GM12864 (cell line): ENCODE measurements around the gene RASGEF1C.
"Not testable (repeated sequence)": the region's sequence is repeated elsewhere in the genome, so short reads cannot be mapped to it uniquely, and the experiment has no call there.

Experiments used
- DNase-seq: peaks from one replicate; pipeline ENCODE4 v3.0.0-alpha.2; 2011; ENCODE audit warnings: low read depth
- H3K4me3 ChIP-seq: 2 replicates; pipeline ENCODE4 v1.5.1; 2011; ENCODE audit warnings: mild to moderate bottlenecking, low read depth, low read length, control low read depth
- CTCF ChIP-seq: IDR thresholded peaks from 2 replicates; pipeline ENCODE4 v1.5.1; 2011; ENCODE audit warnings: low read depth, mild to moderate bottlenecking, moderate library complexity, low read length, control low read depth, inconsistent platforms; ENCODE audit errors: missing control alignments

RASGEF1C gene

GRCh38 chr5:180130291-180130869 is 78.6 kb downstream of the RASGEF1C start:
- no peak for TF ChIP-seq CTCF
- no peak for DNase-seq
- no peak overlapping the region for H3K4me3 ChIP-seq

GRCh38 chr5:180129291-180130190 is 79.5 kb downstream of the RASGEF1C start:
- TF ChIP-seq CTCF: no peak
- no peak for DNase-seq

GRCh38 chr5:180128671-180129261 is 80.2 kb downstream of the RASGEF1C start:
- no peak for DNase-seq
- no peak for TF ChIP-seq CTCF
- no peak overlapping the region for H3K4me3 ChIP-seq

More at GRCh38 chr5:180129291-180130190, 79.5 kb downstream of the RASGEF1C start:
- no peak overlapping the region for H3K4me3 ChIP-seq

GRCh38 chr5:180127682-180128670 is 81.0 kb downstream of the RASGEF1C start:
- H3K4me3 ChIP-seq: no peak overlapping the region
- DNase-seq: no peak
- no peak for TF ChIP-seq CTCF

GRCh38 chr5:180126716-180127681 is 82.0 kb downstream of the RASGEF1C start:
- DNase-seq: no peak
- no peak overlapping the region for H3K4me3 ChIP-seq
- TF ChIP-seq CTCF: peak; percentile 75

GRCh38 chr5:180126156-180126555 is 82.9 kb downstream of the RASGEF1C start:
- not testable (repeated sequence) for DNase-seq, H3K4me3 ChIP-seq

- not testable (repeated sequence) for H3K4me3 ChIP-seq, DNase-seq
Measured at GRCh38 chr5:180124662-180125061, 84.3 kb downstream of the RASGEF1C start.
